K562 (cell line): ENCODE results near the gene SYT7. TPM values are rescaled to one million over a fixed set of nuclear protein-coding genes. Genes with fewer than 3 reads are reported as not detected.

ENCODE experiments used
- ATAC-seq: fragments of 200-7000 bp; cut with Tn5 transposase; 3 replicates; pipeline ENCODE4 v1.9.1; 2020; ENCODE audit warnings: moderate library complexity
- BruUV-seq: library from RNA; stranded (reverse); fragments of 400-500 nt; replicated peaks from 2 replicates; lab custom pipeline; 2021; lab: Mats Ljungman, UMichigan
- CTCF ChIA-PET: fragments of 300-600 bp; formaldehyde crosslinking; extraction: SDS; loops from one replicate; lab custom pipeline; 2021; ENCODE audit warnings: low intra/inter-chr PET ratio; lab: Yijun Ruan, JAX
- POLR2A ChIA-PET: fragments of 300-600, 350-650 bp; sonication (Branson Sonifier 250); formaldehyde crosslinking; extraction: SDS; loops from one replicate; lab custom pipeline; 2021; ENCODE audit warnings: antibody characterized with exemption, inconsistent platforms; lab: Yijun Ruan, JAX
- DNase-seq, 4 experiments: peaks; one replicate each; pipeline versions ENCODE4 v3.0.0 to v3.0.0-alpha.2; 2011 to 2018; ENCODE audit warnings: low spot score in 3 of 4, mixed read lengths in 3 of 4; ENCODE audit errors: extremely low read depth in 1 of 4
- FAIRE-seq: peaks from 2 replicates; lab custom pipeline; 2011; peaks lifted over from hg19 to GRCh38; lab: Jason Lieb, UNC
- H2AFZ ChIP-seq: 2 replicates; pipeline ENCODE4 v1.6.0; 2011; ENCODE audit warnings: low read depth, low read length, control low read depth, inconsistent platforms
- H3K27ac ChIP-seq: fragments of 200-600 bp; 3 replicates; pipeline ENCODE4 v1.8.0; 2011; ENCODE audit warnings: low read depth, mild to moderate bottlenecking, control low read depth, inconsistent platforms, low read length, moderate library complexity, mixed read lengths; ENCODE audit errors: extremely low read depth
- H3K27me3 ChIP-seq, 2 experiments: fragments of 300-600 bp in 1 of 2; 2 replicates in 1 of 2; 3 replicates in 1 of 2; pipeline versions ENCODE4 v1.6.0 to v1.8.0; 2011; ENCODE audit warnings: inconsistent platforms in 2 of 2, low read length in 2 of 2, mild to moderate bottlenecking in 1 of 2, mixed read lengths in 1 of 2, moderate library complexity in 1 of 2; ENCODE audit not compliant: control insufficient read depth in 2 of 2, insufficient read depth in 2 of 2
- H3K36me3 ChIP-seq: fragments of 300-600 bp; 3 replicates; pipeline ENCODE4 v1.8.0; 2011; ENCODE audit warnings: mild to moderate bottlenecking, low read length, inconsistent platforms; ENCODE audit not compliant: control insufficient read depth, insufficient read depth
- H3K4me1 ChIP-seq, 2 experiments: fragments of 200-600 bp in 1 of 2; replicated peaks in 1 of 2; 2 replicates in 1 of 2; 3 replicates in 1 of 2; pipeline versions ENCODE4 v1.5.1 to v1.8.0; 2011; ENCODE audit warnings: inconsistent platforms in 2 of 2, low read length in 2 of 2, mild to moderate bottlenecking in 1 of 2, mixed read lengths in 1 of 2, moderate library complexity in 1 of 2; ENCODE audit not compliant: control insufficient read depth in 2 of 2, insufficient read depth in 2 of 2
- H3K4me2 ChIP-seq: 2 replicates; pipeline ENCODE4 v1.6.1; 2011; ENCODE audit warnings: low read length, control low read depth, inconsistent platforms, mixed read lengths; ENCODE audit not compliant: insufficient read depth
- H3K4me3 ChIP-seq: fragments of 200-600 bp; sonication (generic), shearing (Covaris generic); 2 replicates; pipeline ENCODE4 v1.5.1; 2016; ENCODE audit warnings: control low read depth, inconsistent platforms
- H3K79me2 ChIP-seq: fragments of 200-600 bp; 3 replicates; pipeline ENCODE4 v1.8.0; 2011; ENCODE audit warnings: low read length, inconsistent platforms; ENCODE audit not compliant: control insufficient read depth, insufficient read depth
- H3K9ac ChIP-seq, 2 experiments: 2 replicates each; pipeline versions ENCODE4 v1.6.0 to v1.6.1; 2011; ENCODE audit warnings: low read depth in 2 of 2, low read length in 2 of 2, control low read depth in 1 of 2, inconsistent platforms in 1 of 2, mild to moderate bottlenecking in 1 of 2, mixed read lengths in 1 of 2; ENCODE audit not compliant: insufficient read depth in 1 of 2
- H3K9me1 ChIP-seq: one replicate; pipeline ENCODE4 v1.6.0; 2011; ENCODE audit warnings: inconsistent platforms, mild to moderate bottlenecking, low read length, moderate library complexity; ENCODE audit not compliant: control insufficient read depth, insufficient read depth
- H3K9me3 ChIP-seq: replicated peaks from 2 replicates; pipeline ENCODE4 v1.5.1; 2011; ENCODE audit warnings: low read depth, low read length, inconsistent platforms; ENCODE audit not compliant: control insufficient read depth, insufficient read depth
- H4K20me1 ChIP-seq: replicated peaks from 2 replicates; pipeline ENCODE4 v1.6.1; 2011; ENCODE audit warnings: low read length, inconsistent platforms, mixed read lengths; ENCODE audit not compliant: control insufficient read depth, insufficient read depth
- CBX3 ChIP-seq, 2 experiments: IDR thresholded peaks; 1 replicate in 1 of 2; 2 replicates in 1 of 2; pipeline ENCODE4 v1.6.1; 2012; ENCODE audit warnings: inconsistent platforms in 2 of 2, low read length in 2 of 2, borderline replicate concordance in 1 of 2, control low read depth in 1 of 2
- CREB5 ChIP-seq: fragments of 250-450 bp; sonication (Bioruptor Pico); IDR thresholded peaks from 2 replicates; pipeline ENCODE4 v1.5.0; 2020; ENCODE audit warnings: mild to moderate bottlenecking
- E2F3 ChIP-seq: fragments of 250-450 bp; sonication (Bioruptor Pico); IDR thresholded peaks from 2 replicates; pipeline ENCODE4 v1.4.0; 2020; ENCODE audit warnings: mild to moderate bottlenecking
- FOS ChIP-seq: IDR thresholded peaks from 3 replicates; pipeline ENCODE4 v1.6.1; 2011; ENCODE audit not compliant: insufficient read length; ENCODE audit errors: extremely low read depth
- HMGXB4 ChIP-seq: sonication (generic); formaldehyde crosslinking; IDR thresholded peaks from 2 replicates; pipeline ENCODE4 v1.8.1; 2023; ENCODE audit warnings: mild to moderate bottlenecking, missing genetic modification reagents
- MAZ ChIP-seq, 2 experiments: fragments of 450-650 bp in 1 of 2; sonication (generic) in 1 of 2; formaldehyde crosslinking; IDR thresholded peaks in 1 of 2; conservative IDR thresholded peaks in 1 of 2; 2 replicates each; pipeline versions ENCODE4 v1.4.0 to v1.5.0; 2020; ENCODE audit warnings: mild to moderate bottlenecking in 1 of 2, missing genetic modification reagents in 1 of 2
- NCOA4 ChIP-seq: fragments of 450-650 bp; IDR thresholded peaks from 2 replicates; pipeline ENCODE4 v1.6.1; 2018; ENCODE audit warnings: mild to moderate bottlenecking; ENCODE audit not compliant: partially characterized antibody
- PRPF4 ChIP-seq: fragments of 200-400 bp; formaldehyde crosslinking; IDR thresholded peaks from one replicate; pipeline ENCODE4 v1.6.1; 2017; ENCODE audit warnings: low read length, low read depth, mild to moderate bottlenecking; ENCODE audit not compliant: insufficient read depth, poor library complexity, severe bottlenecking
- STAT5A ChIP-seq: IDR thresholded peaks from 2 replicates; pipeline ENCODE4 v1.6.1; 2012; ENCODE audit warnings: low read length, inconsistent platforms, borderline replicate concordance
- STAT6 ChIP-seq: sonication (generic); formaldehyde crosslinking; IDR thresholded peaks from 2 replicates; pipeline ENCODE4 v1.8.1; 2023; ENCODE audit warnings: mild to moderate bottlenecking, missing genetic modification reagents
- TAF7 ChIP-seq: fragments of 450-650 bp; IDR thresholded peaks from 2 replicates; pipeline ENCODE4 v1.6.1; 2016; ENCODE audit warnings: missing genetic modification characterization, missing compliant biosample characterization
- ZBTB8A ChIP-seq: fragments of 450-650 bp; IDR thresholded peaks from 2 replicates; pipeline ENCODE4 v1.6.1; 2018; ENCODE audit warnings: mild to moderate bottlenecking, moderate library complexity; ENCODE audit not compliant: partially characterized antibody
- ZNF197 ChIP-seq: fragments of 200-800 bp; sonication (Bioruptor generic); IDR thresholded peaks from 2 replicates; pipeline ENCODE4 v1.6.1; 2016; ENCODE audit warnings: low read depth, missing genetic modification characterization, missing compliant biosample characterization
- ZNF584 ChIP-seq: fragments of 200-800 bp; sonication (Bioruptor generic); IDR thresholded peaks from 2 replicates; pipeline ENCODE4 v1.6.1; 2016; ENCODE audit warnings: low read depth, mild to moderate bottlenecking, missing genetic modification characterization, missing compliant biosample characterization
- ZSCAN32 ChIP-seq: fragments of 450-650 bp; formaldehyde crosslinking; IDR thresholded peaks from 2 replicates; pipeline ENCODE4 v1.4.0; 2020; ENCODE audit warnings: mild to moderate bottlenecking, moderate library complexity
- WGBS: fragments of 100-300 bp; shearing (Covaris generic); methylation state at CpG from one replicate; pipeline ENCODE4 v1.1.6; 2016; ENCODE audit warnings: low coverage, mixed read lengths; ENCODE audit not compliant: insufficient coverage; ENCODE audit errors: missing lambda C conversion rate; 5-methylcytosine and 5-hydroxymethylcytosine counted together
- in situ Hi-C: fragments of 300-500 bp; cut with MboI; formaldehyde crosslinking; loops from 4 replicates; pipeline ENCODE4 v1.15.0; 2018; ENCODE audit warnings: inconsistent platforms, mixed read lengths
- intact Hi-C: fragments of 100-400 bp; cut with micrococcal nuclease; formaldehyde crosslinking; loops from 2 replicates; pipeline ENCODE4 v1.14.2; 2022
- polyA plus RNA-seq, 8 experiments: library from polyadenylated mRNA; depleted of rRNA in 4 of 8; stranded (reverse) in 5 of 8; unstranded in 3 of 8; fragments of >200 nt; fragmentation: Nextera tagmentation in 2 of 8; fragmentation: Illumina TruSeq in 1 of 8; extraction: Ambion mirVana in 2 of 8; extraction: Trizol in 1 of 8; gene quantifications; 2 replicates each; pipeline versions ENCODE4 v1.2.1 to v1.2.3, GENCODE V29; 2011 to 2014; ENCODE audit warnings: inconsistent platforms in 1 of 8, missing spikeins in 1 of 8
- total RNA-seq, 7 experiments: library from RNA; depleted of rRNA in 6 of 7; stranded (reverse); fragments of >200 nt in 6 of 7; fragmentation: Illumina TruSeq in 2 of 7; extraction: Trizol in 2 of 7; gene quantifications; 2 replicates each; pipeline versions ENCODE4 v1.2.1 to v1.2.3, GENCODE V29; 2011 to 2021; ENCODE audit warnings: low replicate concordance in 1 of 7

Gene SYT7
- total and polyA plus RNA-seq, 9 of the 15 experiments (the other 6 are each of a cell fraction or from before 2014, with no cell fraction given): 0.01 to 0.51 (median 0.16) TPM; not detected in 1

- 4% methylated on average over 7 of the region's 7 CpGs for WGBS
- FAIRE-seq (peak; percentile 67), ATAC-seq (peak; percentile 65)
- TF ChIP-seq STAT6 (CRISPR knock-in tag) (no peak), PRPF4 (no peak), ZBTB8A (no peak), NCOA4 (no peak), ZNF197 (CRISPR knock-in tag) (0 out of 2 replicates have a peak, but pooled peaks have one; percentile 58), STAT5A (no peak), ZSCAN32 (CRISPR knock-in tag) (no peak), HMGXB4 (CRISPR knock-in tag) (no peak), CBX3 (IDR thresholded peaks at IDR 0.05; ENCODE audit: borderline replicate concordance in 1 of 2, low read length in 2 of 2) (peak in 1 of 2 experiments; percentile 54; a peak in 1 of 3 replicates), FOS (no peak), TAF7 (tag) (no peak), E2F3 (no peak), ZNF584 (CRISPR knock-in tag) (peak; percentile 39; the same call in 1 of the 2 replicates), CREB5 (CRISPR knock-in tag) (no peak), MAZ (CRISPR knock-in tag; conservative IDR thresholded peaks at IDR 0.05 in 1 of 2, IDR thresholded peaks at IDR 0.05 in 1 of 2) (no peak)
Observed at GRCh38 chr11:61545341-61545740, 35.5 kb downstream of the SYT7 start.

More at GRCh38 chr11:61545341-61545740, 35.5 kb downstream of the SYT7 start:
- no TSS peak for BruUV-seq
- H3K36me3 ChIP-seq: no peaks in the 10 kb centered on the region
- H3K4me2 ChIP-seq: no peak overlapping the region
- no peak overlapping the region for H3K27ac ChIP-seq
- H3K9me3 ChIP-seq: no peaks in the 10 kb centered on the region
- CTCF ChIA-PET: interaction anchor here (1.1 kb wide), 1 partner anchor 13 kb away, joined by 3 read pairs; no protein-coding TSS in a partner anchor
- H4K20me1 ChIP-seq: 0 out of 2 replicates have a peak, but pooled peaks cover 7% of the 10 kb centered on the region
- peaks cover 2% of the 10 kb centered on the region for H3K9me1 ChIP-seq
- intact Hi-C loops (no loop called here), in situ Hi-C loops (no loop called here)
- no peak overlapping the region for H3K9ac ChIP-seq
- POLR2A ChIA-PET: interaction anchor here (0.5 to 1.3 kb wide), 4 partner anchors 12 to 116 kb away, joined by 3 to 4 read pairs (median 4); partner anchors contain the start of genes CPSF7 and SDHAF2
- H2AFZ ChIP-seq: no peak overlapping the region
- H3K4me3 ChIP-seq: no peak overlapping the region
- peaks cover 6 to 42% of the 10 kb centered on the region in 2 experiments for H3K27me3 ChIP-seq
- DNase-seq: peak; percentile 38 to 74 (median 73)
- no peaks in the 10 kb centered on the region for H3K79me2 ChIP-seq
- peaks cover 19 to 36% of the 10 kb centered on the region in 2 experiments for H3K4me1 ChIP-seq
